ENCODE results near the gene STH.

DNA sequence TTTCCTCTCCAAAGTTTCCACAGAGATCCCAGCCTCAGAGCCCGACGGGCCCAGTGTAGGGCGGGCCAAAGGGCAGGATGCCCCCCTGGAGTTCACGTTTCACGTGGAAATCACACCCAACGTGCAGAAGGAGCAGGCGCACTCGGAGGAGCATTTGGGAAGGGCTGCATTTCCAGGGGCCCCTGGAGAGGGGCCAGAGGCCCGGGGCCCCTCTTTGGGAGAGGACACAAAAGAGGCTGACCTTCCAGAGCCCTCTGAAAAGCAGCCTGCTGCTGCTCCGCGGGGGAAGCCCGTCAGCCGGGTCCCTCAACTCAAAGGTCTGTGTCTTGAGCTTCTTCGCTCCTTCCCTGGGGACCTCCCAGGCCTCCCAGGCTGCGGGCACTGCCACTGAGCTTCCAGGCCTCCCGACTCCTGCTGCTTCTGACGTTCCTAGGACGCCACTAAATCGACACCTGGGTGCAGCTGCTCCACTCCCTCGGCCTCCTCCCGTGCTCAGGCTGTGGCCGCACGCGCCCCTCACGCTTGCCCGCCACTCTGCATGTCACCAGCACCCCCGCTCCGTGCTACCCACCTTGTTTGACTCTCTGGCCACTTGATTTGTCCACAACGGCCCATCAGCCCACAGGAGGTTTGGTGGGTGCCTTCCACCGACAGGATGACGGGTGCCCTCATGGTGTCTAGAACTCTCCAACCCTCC, 15.3 kb upstream of the STH start:
- TF ChIP-seq POLR2A (IDR thresholded peaks at IDR 0.05): no peak
- TF ChIP-seq, protein P1, sequence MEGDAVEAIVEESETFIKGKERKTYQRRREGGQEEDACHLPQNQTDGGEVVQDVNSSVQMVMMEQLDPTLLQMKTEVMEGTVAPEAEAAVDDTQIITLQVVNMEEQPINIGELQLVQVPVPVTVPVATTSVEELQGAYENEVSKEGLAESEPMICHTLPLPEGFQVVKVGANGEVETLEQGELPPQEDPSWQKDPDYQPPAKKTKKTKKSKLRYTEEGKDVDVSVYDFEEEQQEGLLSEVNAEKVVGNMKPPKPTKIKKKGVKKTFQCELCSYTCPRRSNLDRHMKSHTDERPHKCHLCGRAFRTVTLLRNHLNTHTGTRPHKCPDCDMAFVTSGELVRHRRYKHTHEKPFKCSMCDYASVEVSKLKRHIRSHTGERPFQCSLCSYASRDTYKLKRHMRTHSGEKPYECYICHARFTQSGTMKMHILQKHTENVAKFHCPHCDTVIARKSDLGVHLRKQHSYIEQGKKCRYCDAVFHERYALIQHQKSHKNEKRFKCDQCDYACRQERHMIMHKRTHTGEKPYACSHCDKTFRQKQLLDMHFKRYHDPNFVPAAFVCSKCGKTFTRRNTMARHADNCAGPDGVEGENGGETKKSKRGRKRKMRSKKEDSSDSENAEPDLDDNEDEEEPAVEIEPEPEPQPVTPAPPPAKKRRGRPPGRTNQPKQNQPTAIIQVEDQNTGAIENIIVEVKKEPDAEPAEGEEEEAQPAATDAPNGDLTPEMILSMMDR (IDR thresholded peaks at IDR 0.05): no peak
- no peak for TF ChIP-seq POLR2AphosphoS5 (IDR thresholded peaks at IDR 0.05)
